AG04449 (cell line): ENCODE measurements around the gene LRRN4CL.

Experiments
- CTCF ChIA-PET: fragments of 350-600 bp; formaldehyde crosslinking; extraction: SDS; loops from one replicate; lab custom pipeline; 2021; ENCODE audit warnings: antibody characterized with exemption; lab: Yijun Ruan, JAX
- POLR2A ChIA-PET: fragments of 400-600, 350-600 bp; formaldehyde crosslinking; extraction: SDS; loops from one replicate; lab custom pipeline; 2020; ENCODE audit warnings: antibody characterized with exemption, inconsistent platforms; lab: Yijun Ruan, JAX
- DNase-seq: peaks from one replicate; pipeline ENCODE4 v3.0.0-alpha.2; 2010; ENCODE audit warnings: low read depth, low spot score
- H3K4me3 ChIP-seq: 2 replicates; pipeline ENCODE4 v1.5.1; 2011; ENCODE audit warnings: low read depth, mild to moderate bottlenecking, control low read depth, low read length
- CTCF ChIP-seq: IDR thresholded peaks from one replicate; pipeline ENCODE4 v1.5.1; 2011; ENCODE audit warnings: mild to moderate bottlenecking, moderate library complexity, low read length, control low read depth, inconsistent platforms; ENCODE audit not compliant: insufficient read depth; ENCODE audit errors: missing control alignments

Gene LRRN4CL

GRCh38 chr11:62680825-62681240, 8.5 kb downstream of the LRRN4CL start:
- H3K4me3 ChIP-seq: no peak overlapping the region
- DNase-seq: no peak
- peak; percentile 70 for TF ChIP-seq CTCF
- POLR2A ChIA-PET: interaction anchor here (0.6 to 3.8 kb wide), 7 partner anchors 9 to 568 kb away, joined by 3 to 42 read pairs (median 6); partner anchors contain the start of genes BSCL2, C11orf98, CSKMT and GNG3
- CTCF ChIA-PET: interaction anchor here (0.6 to 7.4 kb wide), 29 partner anchors 10 to 298 kb away, joined by 3 to 128 read pairs (median 4); partner anchors contain the start of genes BSCL2, C11orf98, CSKMT and GNG3

- ChIA-PET CTCF (interaction anchor here (1.2 to 7.4 kb wide), 5 partner anchors 11 to 37 kb away, joined by 3 to 128 read pairs (median 4); partner anchors contain the start of gene LRRN4CL), POLR2A (interaction anchor here (0.7 to 3.8 kb wide), 5 partner anchors 7 to 88 kb away, joined by 3 to 42 read pairs (median 4); partner anchors contain the start of genes C11orf98, CSKMT, LBHD1 and LRRN4CL)
- TF ChIP-seq CTCF: no peak
- DNase-seq: no peak
- peak within 1 kb of the TSS; percentile 95 for H3K4me3 ChIP-seq
Observed at GRCh38 chr11:62678770-62679696, 10.3 kb downstream of the LRRN4CL start, which contains the start of gene UBXN1. TSS of gene UBXN1 (minus strand) at chr11:62679073. CDS start at chr11:62678923, 150 bp downstream.

- POLR2A ChIA-PET: interaction anchor here (3.8 kb wide), 1 partner anchor 14 kb away, joined by 42 read pairs; the partner anchor contains the start of genes C11orf98 and CSKMT
Observed at GRCh38 chr11:62678433-62678769, 10.9 kb downstream of the LRRN4CL start.

GRCh38 chr11:62677714-62678113, 11.6 kb downstream of the LRRN4CL start:
- TF ChIP-seq CTCF: no peak
- peak overlapping the region; percentile 95 for H3K4me3 ChIP-seq
- DNase-seq: no peak
- POLR2A ChIA-PET: interaction anchor here (0.9 to 4.7 kb wide), 2 partner anchors 11 to 12 kb away, joined by 3 to 44 read pairs; partner anchors contain the start of genes C11orf98 and CSKMT
- CTCF ChIA-PET: interaction anchor here (1.5 to 1.8 kb wide), 2 partner anchors 10 kb away, joined by 4 to 8 read pairs; no protein-coding TSS in a partner anchor

More at GRCh38 chr11:62678433-62678769, 10.9 kb downstream of the LRRN4CL start:
- TF ChIP-seq CTCF: no peak
- CTCF ChIA-PET: interaction anchor here (7.4 kb wide), 1 partner anchor 14 kb away, joined by 128 read pairs; the partner anchor contains the start of gene LRRN4CL
- H3K4me3 ChIP-seq: peak overlapping the region; percentile 95
- no peak for DNase-seq

- DNase-seq: no peak
- TF ChIP-seq CTCF: no peak
- ChIA-PET POLR2A (interaction anchor here (0.9 to 4.7 kb wide), 3 partner anchors 10 to 103 kb away, joined by 3 to 44 read pairs (median 3); partner anchors contain the start of genes C11orf98, CSKMT and EEF1G), CTCF (interaction anchor here (1.5 to 4.6 kb wide), 3 partner anchors 9 to 16 kb away, joined by 4 to 31 read pairs (median 8); no protein-coding TSS in a partner anchor)
- H3K4me3 ChIP-seq: no peak overlapping the region
Observed at GRCh38 chr11:62677156-62677555, 12.2 kb downstream of the LRRN4CL start.
